ENCODE measurements around the gene PI4K2B. TPM values are rescaled to one million over a fixed set of nuclear protein-coding genes. Genes with fewer than 3 reads are reported as not detected.
A peak's percentile ranks its signal among the peaks of the same experiment; 100 is the strongest.
"Not testable (repeated sequence)": the region's sequence is repeated elsewhere in the genome, so short reads cannot be mapped to it uniquely, and the experiment has no call there.

The PI4K2B gene
- 10 to 100 TPM; 37.2 to 37.4 TPM for total RNA-seq

DNA sequence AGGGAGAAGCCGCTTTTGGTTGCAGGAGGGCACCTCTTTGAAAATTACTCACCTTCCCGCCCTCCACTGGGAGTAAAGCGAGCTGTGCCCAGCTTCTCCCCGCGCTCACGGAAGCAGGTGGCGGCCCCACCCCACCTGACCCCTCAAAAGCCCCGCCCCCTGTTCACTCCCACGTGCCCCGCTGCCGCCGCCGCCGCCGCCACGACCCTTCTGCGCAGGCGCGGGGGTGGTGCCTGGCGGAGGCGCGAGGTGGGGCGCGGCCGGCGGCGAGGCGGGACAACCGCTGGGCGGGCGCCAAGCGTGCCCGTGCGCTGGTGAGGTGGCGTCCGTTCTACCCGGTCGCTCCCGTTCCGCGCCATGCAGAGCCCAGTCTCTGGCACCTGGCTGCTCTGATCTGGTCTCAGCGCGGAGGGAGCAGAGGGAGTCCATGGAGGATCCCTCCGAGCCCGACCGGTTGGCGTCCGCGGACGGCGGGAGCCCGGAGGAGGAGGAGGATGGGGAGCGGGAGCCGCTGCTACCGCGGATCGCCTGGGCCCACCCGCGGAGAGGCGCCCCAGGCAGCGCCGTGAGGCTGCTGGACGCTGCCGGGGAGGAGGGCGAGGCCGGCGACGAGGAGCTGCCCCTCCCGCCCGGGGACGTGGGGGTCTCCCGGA lies at the start of gene PI4K2B:
Gene PI4K2B (plus strand): TSS at position 297 of the 653 bp plus-strand sequence. CDS start 131 bp downstream, at position 428.
- no peaks in the 10 kb centered on the region for H3K27me3 Mint-ChIP-seq
- ChIA-PET CTCF (interaction anchor here (1.0 to 2.0 kb wide), 2 partner anchors 23 to 79 kb away, joined by 3 to 17 read pairs; partner anchors contain the start of gene ZCCHC4), POLR2A (interaction anchor here (2.1 kb wide), 1 partner anchor 73 kb away, joined by 10 read pairs; the partner anchor contains the start of gene SEPSECS)
- peak within 1 kb of the TSS; percentile 97 for H3K27ac Mint-ChIP-seq
- peak within 1 kb of the TSS; percentile 88 for H3K4me3 Mint-ChIP-seq
- peaks cover 43% of the 10 kb centered on the region for H3K4me1 Mint-ChIP-seq
- H3K9me3 Mint-ChIP-seq: peaks cover 22% of the 10 kb centered on the region
- DNase-seq: peak; percentile 92
- peaks cover 55% of the 10 kb centered on the region for H3K36me3 Mint-ChIP-seq (ENCODE audit: low read depth)

DNA sequence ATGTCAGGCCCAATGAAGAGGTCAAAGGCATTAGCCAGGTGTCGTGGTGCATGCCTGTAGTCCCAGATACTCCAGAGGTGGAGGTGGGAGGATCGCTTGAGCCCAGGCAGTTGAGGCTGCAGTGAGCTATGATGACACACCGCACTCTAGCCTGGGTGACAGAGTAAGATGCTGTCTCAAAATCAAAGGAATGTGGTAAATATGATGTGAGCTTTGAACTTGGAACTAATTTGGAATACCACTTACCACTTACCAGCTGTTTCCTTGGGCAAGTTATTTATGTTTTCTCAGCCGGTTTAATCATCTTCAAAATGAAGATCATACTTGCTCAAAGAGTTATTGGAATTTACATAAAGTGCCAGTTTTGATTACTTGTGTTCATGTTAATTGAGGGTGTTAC lies 49.8 kb upstream of the PI4K2B start:
- no peaks in the 10 kb centered on the region for H3K27me3 Mint-ChIP-seq
- POLR2A ChIA-PET: no interaction called here
- CTCF ChIA-PET: no interaction called here
- no peaks in the 10 kb centered on the region for H3K9me3 Mint-ChIP-seq
- DNase-seq: no peak
- H3K4me1 Mint-ChIP-seq: peaks cover 8% of the 10 kb centered on the region
- no peak overlapping the region for H3K4me3 Mint-ChIP-seq
- H3K36me3 Mint-ChIP-seq (ENCODE audit: low read depth): no peaks in the 10 kb centered on the region
- no peak overlapping the region for H3K27ac Mint-ChIP-seq

DNA sequence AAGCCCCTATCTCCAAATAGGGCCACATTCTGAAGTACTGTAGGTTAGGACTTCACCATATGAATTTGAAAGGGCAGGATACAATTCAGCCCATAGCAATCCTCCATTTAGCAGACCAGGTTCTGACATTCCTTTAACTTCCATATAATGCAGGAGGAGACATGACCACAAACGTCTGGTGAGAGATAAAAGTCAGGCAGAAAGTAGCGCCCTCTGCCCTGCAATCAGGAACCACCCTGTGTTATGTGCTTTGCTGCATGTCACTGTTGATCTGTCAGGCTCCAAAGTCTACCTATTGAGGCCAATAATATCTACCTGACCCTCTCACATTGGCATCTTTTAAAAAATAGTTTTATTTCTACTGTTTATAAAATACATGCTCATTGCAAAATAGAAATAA lies 43.4 kb upstream of the PI4K2B start:
- ChIA-PET POLR2A (no interaction called here), CTCF (no interaction called here)
- no peak overlapping the region for H3K4me3 Mint-ChIP-seq
- no peak for DNase-seq
- H3K27me3 Mint-ChIP-seq: no peaks in the 10 kb centered on the region
- no peak overlapping the region for H3K27ac Mint-ChIP-seq
- H3K4me1 Mint-ChIP-seq: peaks cover 6% of the 10 kb centered on the region
- no peaks in the 10 kb centered on the region for H3K36me3 Mint-ChIP-seq (ENCODE audit: low read depth)
- H3K9me3 Mint-ChIP-seq: no peaks in the 10 kb centered on the region

DNA sequence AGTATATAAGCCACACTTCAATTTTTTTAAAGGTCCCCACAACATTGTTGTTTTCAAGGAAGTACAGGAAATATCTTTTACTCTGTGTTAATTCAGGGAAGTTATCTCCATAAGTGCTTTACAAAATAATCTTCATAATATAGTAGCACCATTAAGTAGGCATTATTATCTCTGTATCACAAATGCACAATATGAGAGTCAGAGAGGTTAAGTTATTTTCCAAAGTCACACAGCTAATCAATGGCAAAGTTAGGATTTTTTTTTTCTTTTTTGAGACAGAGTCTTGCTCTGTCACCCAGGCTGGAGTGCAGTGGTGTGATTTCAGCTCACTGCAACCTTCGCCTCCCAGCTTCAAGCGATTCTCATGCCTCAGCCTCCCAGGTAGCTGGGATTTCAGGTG lies 35.1 kb upstream of the PI4K2B start:
- H3K4me3 Mint-ChIP-seq: no peak overlapping the region
- CTCF ChIA-PET: no interaction called here

DNA sequence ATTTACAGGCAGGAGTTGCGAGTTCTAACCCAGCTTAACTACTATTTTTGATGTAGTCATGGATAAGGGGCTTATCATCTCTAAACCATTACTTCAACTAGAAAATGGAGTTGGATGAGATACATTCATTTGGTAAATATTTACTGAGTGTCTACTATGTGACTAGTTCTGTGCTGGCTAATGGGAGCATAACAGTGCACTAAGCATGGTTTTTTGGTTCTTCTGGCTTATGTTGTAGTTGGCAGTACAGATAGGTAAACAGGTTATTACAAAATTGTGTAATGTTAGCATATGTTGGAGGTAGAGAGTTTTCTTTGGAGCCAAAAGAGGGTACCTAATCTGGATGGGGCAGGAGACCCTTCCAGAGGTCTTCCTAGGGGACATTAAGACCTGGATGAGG lies 25.8 kb upstream of the PI4K2B start:
- CTCF ChIA-PET: no interaction called here
- POLR2A ChIA-PET: no interaction called here
- peaks cover 16% of the 10 kb centered on the region for H3K9me3 Mint-ChIP-seq
- peaks cover 2% of the 10 kb centered on the region for H3K36me3 Mint-ChIP-seq (ENCODE audit: low read depth)
- no peak overlapping the region for H3K27ac Mint-ChIP-seq
- H3K4me1 Mint-ChIP-seq: no peaks in the 10 kb centered on the region
- H3K4me3 Mint-ChIP-seq: no peak overlapping the region
- no peak for DNase-seq
- peaks cover 4% of the 10 kb centered on the region for H3K27me3 Mint-ChIP-seq

More for the DNA sequence above, 35.1 kb upstream of the PI4K2B start:
- DNase-seq: no peak
- H3K27me3 Mint-ChIP-seq: no peaks in the 10 kb centered on the region
- H3K36me3 Mint-ChIP-seq (ENCODE audit: low read depth): peaks cover 20% of the 10 kb centered on the region
- H3K27ac Mint-ChIP-seq: no peak overlapping the region
- peaks cover 6% of the 10 kb centered on the region for H3K4me1 Mint-ChIP-seq
- H3K9me3 Mint-ChIP-seq: peaks cover 8% of the 10 kb centered on the region
- POLR2A ChIA-PET: no interaction called here

DNA sequence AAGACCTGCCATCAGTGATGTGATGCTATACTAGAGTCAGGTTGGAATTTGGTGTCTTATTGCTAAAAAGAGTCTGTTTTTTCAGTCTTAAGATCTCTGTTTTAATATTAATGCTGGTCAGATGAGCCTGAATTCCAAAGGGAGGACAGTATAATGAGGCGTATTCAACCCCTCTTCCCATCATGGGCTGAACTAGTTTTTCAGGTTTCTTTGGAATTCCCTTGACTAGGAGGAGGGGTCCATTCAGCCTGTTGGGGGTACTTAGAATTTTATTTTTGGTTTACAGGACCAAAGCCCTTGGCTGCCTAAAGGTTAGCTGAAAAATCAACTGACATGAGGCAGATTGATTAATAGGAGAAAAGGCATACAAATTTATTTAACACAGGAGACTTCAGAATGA lies 24.1 kb upstream of the PI4K2B start:
- Mint-ChIP-seq H3K27ac (no peak overlapping the region), H3K4me1 (no peaks in the 10 kb centered on the region), H3K9me3 (peaks cover 16% of the 10 kb centered on the region), H3K36me3 (ENCODE audit: low read depth) (peaks cover 3% of the 10 kb centered on the region), H3K27me3 (peaks cover 4% of the 10 kb centered on the region), H3K4me3 (no peak overlapping the region)
- DNase-seq: no peak
- ChIA-PET CTCF (no interaction called here), POLR2A (no interaction called here)

DNA sequence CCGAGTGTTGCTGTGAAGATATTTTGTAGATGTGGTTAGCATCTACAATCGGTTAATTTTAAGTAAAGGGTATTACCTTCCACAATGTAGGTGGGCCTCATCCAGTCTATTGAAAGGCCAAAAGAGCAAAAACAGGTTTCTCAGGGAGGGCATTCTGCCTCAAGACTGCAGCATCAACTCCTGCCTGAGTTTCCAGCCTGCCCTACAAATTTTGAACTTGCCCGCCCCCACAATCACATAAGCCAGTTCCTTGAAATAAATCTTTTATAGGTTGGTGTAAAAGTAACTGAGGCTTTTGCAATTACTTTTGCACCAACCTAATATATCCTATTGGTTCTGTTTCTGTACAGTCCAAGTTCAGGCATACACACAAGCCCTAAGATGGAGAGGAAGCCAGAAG lies 22.1 kb upstream of the PI4K2B start:
- no peaks in the 10 kb centered on the region for H3K4me1 Mint-ChIP-seq
- peaks cover 9% of the 10 kb centered on the region for H3K36me3 Mint-ChIP-seq (ENCODE audit: low read depth)
- ChIA-PET POLR2A (no interaction called here), CTCF (interaction anchor here (0.7 kb wide), 1 partner anchor 121 kb away, joined by 3 read pairs; no protein-coding TSS in a partner anchor)
- H3K27me3 Mint-ChIP-seq: peaks cover 4% of the 10 kb centered on the region
- no peak overlapping the region for H3K4me3 Mint-ChIP-seq
- H3K27ac Mint-ChIP-seq: no peak overlapping the region
- peaks cover 12% of the 10 kb centered on the region for H3K9me3 Mint-ChIP-seq
- DNase-seq: no peak

DNA sequence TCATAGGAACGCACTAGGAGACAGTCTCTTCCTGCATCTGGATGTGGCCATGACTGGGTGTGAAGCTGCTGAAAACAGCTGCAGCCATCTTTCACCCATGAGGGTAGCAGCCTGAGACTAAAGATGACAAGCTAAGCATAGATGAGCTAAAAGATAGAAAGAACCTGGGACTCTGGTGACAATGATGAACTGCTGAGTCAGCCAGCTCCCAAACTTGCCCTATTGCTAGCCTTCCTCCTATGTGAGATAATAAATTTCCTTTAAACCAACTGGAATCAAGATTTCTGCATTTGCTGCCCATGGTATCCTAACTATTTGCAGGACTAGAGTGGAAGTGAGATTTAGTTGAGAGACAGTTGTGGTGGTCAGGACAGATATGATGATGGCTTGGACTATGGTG lies 21.0 kb upstream of the PI4K2B start:
- CTCF ChIA-PET: interaction anchor here (0.7 kb wide), 1 partner anchor 19 kb away, joined by 3 read pairs; no protein-coding TSS in a partner anchor
- H3K27me3 Mint-ChIP-seq: no peaks in the 10 kb centered on the region

DNA sequence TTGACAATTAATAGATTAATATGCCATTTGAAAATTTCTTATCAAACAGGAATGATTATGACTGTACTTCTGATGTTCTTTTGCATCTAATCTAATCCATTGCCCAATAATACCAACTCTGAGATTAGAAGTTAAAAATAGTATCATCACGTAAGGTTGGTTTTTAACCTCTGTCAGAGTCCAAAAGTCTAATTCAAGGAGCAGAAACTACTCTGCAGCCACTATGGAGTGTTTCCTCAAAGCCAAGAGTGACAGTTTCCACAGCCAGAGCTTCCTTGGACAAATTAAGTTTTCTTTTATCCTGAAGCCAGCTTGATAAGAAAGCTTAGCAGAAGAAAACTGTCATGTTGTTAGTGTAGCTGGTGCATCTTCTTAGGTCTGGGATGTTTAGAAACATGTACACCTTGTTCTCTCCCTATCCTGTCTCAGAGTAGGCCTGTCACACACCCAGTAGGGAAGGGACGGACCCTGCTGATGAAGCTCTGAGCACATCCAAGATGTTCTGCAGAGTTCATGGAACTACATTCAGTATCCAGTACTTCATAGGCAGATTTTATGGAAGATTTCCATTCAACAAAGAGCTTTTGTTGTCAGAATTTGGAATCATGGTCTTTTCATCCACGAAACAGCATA lies 20.4 kb upstream of the PI4K2B start:
- no peak overlapping the region for H3K4me3 Mint-ChIP-seq
- no peak overlapping the region for H3K27ac Mint-ChIP-seq
- CTCF ChIA-PET: interaction anchor here (0.6 kb wide), 1 partner anchor 99 kb away, joined by 3 read pairs; the partner anchor contains the start of gene ZCCHC4
- H3K4me1 Mint-ChIP-seq: no peaks in the 10 kb centered on the region
- peaks cover 9% of the 10 kb centered on the region for H3K36me3 Mint-ChIP-seq (ENCODE audit: low read depth)
- H3K9me3 Mint-ChIP-seq: peaks cover 13% of the 10 kb centered on the region
- no peak for DNase-seq
- H3K27me3 Mint-ChIP-seq: no peaks in the 10 kb centered on the region
- POLR2A ChIA-PET: no interaction called here

More for the DNA sequence above, 21.0 kb upstream of the PI4K2B start:
- no peaks in the 10 kb centered on the region for H3K4me1 Mint-ChIP-seq
- no peak for DNase-seq
- H3K27ac Mint-ChIP-seq: no peak overlapping the region
- H3K9me3 Mint-ChIP-seq: peaks cover 12% of the 10 kb centered on the region
- peaks cover 9% of the 10 kb centered on the region for H3K36me3 Mint-ChIP-seq (ENCODE audit: low read depth)
- POLR2A ChIA-PET: no interaction called here
- H3K4me3 Mint-ChIP-seq: no peak overlapping the region

DNA sequence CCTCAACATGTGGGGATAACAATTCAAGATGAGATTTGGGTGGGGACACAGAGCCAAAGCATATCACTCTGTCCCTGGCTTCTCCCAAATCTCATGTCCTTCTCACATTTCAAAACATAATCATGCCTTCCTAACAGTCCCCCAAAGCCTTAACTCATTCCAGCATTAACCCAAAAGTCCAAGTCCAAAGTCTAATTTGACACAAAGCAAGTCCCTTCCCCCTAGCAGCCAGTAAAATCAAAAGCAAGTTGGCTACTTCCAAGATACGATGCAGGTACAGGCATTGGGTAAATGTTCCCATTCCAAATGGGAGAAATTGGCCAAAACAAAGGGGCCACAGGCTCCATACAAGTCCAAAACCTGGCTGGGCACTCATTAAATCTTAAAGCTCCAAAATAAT lies 19.1 kb upstream of the PI4K2B start:
- Mint-ChIP-seq H3K36me3 (ENCODE audit: low read depth) (peaks cover 12% of the 10 kb centered on the region), H3K9me3 (peaks cover 15% of the 10 kb centered on the region)
- H3K27me3 Mint-ChIP-seq, CTCF ChIA-PET, H3K27ac Mint-ChIP-seq, DNase-seq, POLR2A ChIA-PET, H3K4me1 Mint-ChIP-seq, H3K4me3 Mint-ChIP-seq: not testable (repeated sequence)

DNA sequence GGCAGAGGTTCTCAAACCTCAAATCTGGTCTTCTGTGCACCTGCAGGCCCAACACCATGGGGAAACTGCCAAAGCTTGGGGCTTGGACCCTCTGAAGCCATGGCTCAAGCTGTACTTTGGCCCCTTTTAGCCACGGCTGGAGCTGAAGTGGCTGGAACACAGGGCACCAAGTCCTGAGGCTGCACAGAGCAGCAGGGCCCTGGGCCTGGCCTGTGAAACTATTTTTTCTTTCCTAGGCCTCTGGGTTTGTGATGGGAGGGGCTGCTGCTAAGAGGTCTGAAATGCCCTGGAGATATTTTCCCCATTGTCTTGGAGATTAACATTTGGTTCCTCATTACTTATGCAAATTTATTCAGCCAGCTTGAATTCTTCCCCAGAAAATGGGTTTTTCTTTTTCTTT lies 18.3 kb upstream of the PI4K2B start:
- DNase-seq: no peak
- H3K27me3 Mint-ChIP-seq: no peaks in the 10 kb centered on the region
- H3K36me3 Mint-ChIP-seq (ENCODE audit: low read depth): peaks cover 13% of the 10 kb centered on the region
- CTCF ChIA-PET: interaction anchor here (0.7 kb wide), 1 partner anchor 224 kb away, joined by 3 read pairs; no protein-coding TSS in a partner anchor
- no peak overlapping the region for H3K4me3 Mint-ChIP-seq
- POLR2A ChIA-PET: no interaction called here
- peaks cover 21% of the 10 kb centered on the region for H3K9me3 Mint-ChIP-seq
- no peak overlapping the region for H3K27ac Mint-ChIP-seq
- H3K4me1 Mint-ChIP-seq: no peaks in the 10 kb centered on the region

DNA sequence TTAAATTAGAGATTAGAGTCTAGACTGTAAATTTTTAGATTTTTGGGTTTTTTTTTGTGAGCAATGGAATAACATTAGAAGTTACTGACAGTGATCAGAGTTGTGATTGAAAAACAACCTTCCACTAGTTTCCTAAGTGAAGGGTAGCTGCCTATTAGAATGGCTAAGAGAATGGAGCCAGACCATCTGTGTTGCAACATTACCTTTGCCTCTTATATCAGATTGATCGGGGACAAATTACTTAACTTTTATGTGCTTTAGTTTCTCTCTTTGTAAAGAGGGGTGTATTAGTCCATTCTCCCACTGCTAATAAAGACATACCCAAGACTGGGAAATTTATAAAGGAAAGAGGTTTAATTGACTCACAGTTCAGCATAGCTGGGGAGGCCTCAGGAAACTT lies 12.5 kb upstream of the PI4K2B start:
- peaks cover 46% of the 10 kb centered on the region for H3K9me3 Mint-ChIP-seq
- CTCF ChIA-PET: no interaction called here
- H3K4me1 Mint-ChIP-seq: no peaks in the 10 kb centered on the region

DNA sequence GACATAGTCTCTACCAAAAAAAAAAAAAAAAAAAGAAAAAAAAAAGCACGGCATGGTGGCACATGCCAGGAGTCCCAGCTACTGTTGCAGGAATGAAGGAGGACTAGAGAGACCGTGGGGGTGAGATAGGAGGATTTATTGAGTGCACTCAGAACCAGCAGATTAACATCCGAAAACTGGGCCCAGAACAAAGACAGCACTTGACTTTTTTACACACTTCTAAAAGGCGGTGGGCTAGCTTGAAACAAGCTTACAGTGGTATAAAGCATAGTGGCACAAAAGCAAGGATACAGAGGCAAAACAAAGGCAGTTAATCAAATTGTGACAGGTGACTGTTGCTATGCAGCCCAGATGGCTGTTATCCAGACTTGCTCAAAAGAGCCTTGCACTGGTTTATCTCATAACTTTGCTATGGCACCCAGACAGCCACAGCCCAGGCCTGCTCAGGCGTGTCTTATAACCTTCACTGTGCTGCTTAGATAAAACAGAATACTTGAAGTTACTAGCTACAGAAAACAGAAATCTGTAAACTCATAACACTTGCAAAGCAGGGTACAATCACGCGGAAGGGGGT lies 9.9 kb upstream of the PI4K2B start:
- no peak overlapping the region for H3K27ac Mint-ChIP-seq
- peaks cover 28% of the 10 kb centered on the region for H3K36me3 Mint-ChIP-seq (ENCODE audit: low read depth)
- CTCF ChIA-PET: interaction anchor here (0.7 to 1.2 kb wide), 3 partner anchors 9 to 147 kb away, joined by 3 to 4 read pairs (median 3); no protein-coding TSS in a partner anchor
- H3K4me1 Mint-ChIP-seq: no peaks in the 10 kb centered on the region
- DNase-seq: peak; percentile 13
- peaks cover 50% of the 10 kb centered on the region for H3K9me3 Mint-ChIP-seq
- no peak overlapping the region for H3K4me3 Mint-ChIP-seq
- POLR2A ChIA-PET: no interaction called here
- no peaks in the 10 kb centered on the region for H3K27me3 Mint-ChIP-seq

More for the DNA sequence above, 12.5 kb upstream of the PI4K2B start:
- no peak for DNase-seq
- Mint-ChIP-seq H3K36me3 (ENCODE audit: low read depth) (peaks cover 27% of the 10 kb centered on the region), H3K27me3 (no peaks in the 10 kb centered on the region), H3K4me3 (no peak overlapping the region), H3K27ac (no peak overlapping the region)
- POLR2A ChIA-PET: no interaction called here
